D341Med (cell line): Measurements from ENCODE around the gene SPAG6.

Source experiments
- DNase-seq: peaks from one replicate; pipeline ENCODE4 v3.0.0; 2012; ENCODE audit warnings: low spot score

The SPAG6 gene

DNA sequence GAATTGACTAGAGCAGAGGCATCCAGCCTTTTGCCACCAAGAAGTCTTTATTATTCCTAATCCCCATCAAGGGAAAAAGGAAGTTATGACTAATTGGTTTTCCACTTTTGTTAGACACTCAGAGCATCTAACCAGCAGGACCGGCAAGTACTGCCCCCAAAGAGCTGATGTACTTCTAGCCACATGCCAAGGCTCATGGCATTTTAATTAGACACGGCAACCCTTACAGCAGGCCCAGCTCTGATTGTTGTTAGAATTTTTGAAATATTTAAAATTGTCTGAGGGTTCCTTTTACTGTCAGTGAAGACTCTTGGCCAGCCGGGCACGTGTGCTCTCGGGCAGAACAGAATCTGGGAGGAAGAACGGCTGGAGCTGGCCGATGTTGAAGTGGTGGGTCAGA, 114.8 kb downstream of the SPAG6 start:
- DNase-seq, result no peak

DNA sequence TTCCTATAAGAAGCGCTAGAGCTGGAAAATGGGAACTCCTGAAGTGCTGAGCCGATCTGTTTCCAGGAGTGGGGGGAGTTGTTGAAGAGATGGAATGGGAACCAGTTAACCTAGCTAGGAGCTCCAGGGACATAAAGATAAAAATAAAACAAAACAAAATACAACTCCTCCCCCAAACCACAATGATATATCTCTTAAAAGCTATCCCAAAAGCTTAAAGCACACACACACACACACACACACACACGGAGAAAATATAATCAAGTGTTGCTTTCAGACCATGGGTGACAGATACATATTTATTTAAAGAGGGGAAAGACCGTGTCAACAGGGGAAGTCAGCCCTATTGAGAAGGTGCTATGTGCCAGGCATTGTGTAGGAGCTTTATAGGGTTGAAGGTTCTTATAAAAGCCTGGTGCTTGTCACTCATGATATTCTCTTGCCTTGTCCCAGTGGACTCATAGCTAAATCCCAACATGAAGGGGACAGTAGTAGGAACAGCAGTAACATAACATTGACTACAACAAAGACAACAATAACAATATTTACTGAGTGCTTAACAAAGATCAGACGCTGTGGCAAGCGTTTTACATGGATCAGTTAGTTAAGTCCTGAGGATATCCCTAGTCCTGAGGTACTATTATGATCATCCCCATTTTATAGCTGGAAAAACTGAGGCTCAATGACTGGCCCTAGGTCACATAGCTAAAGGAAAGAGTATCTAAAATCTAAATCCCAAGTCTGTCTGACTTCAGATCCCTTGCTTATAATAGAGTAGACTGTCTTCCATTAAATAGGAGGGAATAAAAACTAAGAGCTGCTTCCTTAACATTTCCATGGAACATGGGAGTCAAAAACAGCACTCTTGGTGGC, 115.5 kb downstream of the SPAG6 start:
- DNase-seq, result no peak

DNA sequence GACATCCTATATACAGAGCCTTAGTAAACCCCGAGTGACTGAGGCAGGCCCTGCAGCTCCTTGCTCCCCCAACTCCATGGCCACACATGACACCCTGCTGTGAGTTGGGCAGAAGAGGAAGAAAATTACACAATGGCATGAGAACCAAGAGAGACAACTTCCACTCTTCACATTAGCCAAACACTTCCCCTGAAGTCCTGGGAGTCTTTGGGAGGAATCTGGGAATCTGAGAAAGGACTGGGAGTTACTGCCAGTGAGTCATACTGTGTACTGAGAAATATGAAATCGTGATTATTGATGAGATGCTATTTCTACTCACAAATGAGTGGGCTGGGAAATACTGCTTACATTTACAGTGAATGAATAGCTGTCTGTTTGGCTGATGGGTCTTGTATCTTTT, 116.6 kb downstream of the SPAG6 start:
- no peak for DNase-seq

DNA sequence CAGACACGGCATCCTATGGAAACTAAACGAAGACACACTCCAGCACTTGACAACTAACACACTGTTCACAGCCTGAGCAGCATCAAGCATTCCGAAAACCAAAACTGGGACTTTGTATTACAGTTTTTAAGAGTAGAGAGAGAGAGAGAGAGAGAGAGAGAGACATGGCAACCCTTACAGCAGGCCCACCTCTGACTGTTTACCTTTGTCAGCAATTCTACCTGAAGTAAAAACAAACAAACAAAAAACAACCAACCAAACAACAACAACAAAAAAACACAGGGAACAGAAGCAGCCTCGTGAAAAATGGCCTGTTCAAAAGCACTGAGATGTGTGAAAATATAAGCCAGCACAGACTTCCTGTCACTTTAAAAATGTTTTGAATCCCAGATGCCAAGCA, 118.0 kb downstream of the SPAG6 start:
- DNase-seq, result no peak

DNA sequence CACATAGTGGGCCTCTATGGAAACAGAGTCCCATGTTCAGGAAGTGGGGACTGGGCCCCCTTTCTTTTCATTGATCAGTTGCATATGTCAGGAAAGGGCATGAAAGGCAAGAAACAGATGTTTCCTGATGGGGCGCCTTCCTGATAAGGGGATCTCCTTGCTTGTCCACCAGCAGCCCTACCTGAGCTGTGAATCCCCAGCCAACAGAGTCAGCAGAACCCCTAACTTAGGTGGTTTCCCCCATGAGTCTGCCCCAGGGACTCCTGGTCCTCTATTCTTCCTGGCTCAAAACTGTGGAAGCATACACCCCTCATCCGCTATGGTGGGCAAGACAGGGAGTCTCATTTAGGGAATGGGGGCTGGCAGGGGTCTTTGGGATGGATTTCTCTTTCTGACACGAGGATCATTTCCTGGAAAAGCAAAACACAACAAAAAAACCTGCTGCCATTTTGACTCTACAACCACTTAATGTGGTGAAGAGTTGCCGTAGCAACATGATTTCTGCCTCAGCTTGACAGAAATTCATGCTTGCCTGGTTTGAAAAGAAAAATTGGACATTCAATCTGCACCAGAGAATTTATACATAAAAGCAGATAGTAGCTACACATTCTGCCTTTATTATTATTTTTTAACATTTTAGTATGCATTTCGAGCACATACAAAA, 119.8 kb downstream of the SPAG6 start:
- no peak for DNase-seq

DNA sequence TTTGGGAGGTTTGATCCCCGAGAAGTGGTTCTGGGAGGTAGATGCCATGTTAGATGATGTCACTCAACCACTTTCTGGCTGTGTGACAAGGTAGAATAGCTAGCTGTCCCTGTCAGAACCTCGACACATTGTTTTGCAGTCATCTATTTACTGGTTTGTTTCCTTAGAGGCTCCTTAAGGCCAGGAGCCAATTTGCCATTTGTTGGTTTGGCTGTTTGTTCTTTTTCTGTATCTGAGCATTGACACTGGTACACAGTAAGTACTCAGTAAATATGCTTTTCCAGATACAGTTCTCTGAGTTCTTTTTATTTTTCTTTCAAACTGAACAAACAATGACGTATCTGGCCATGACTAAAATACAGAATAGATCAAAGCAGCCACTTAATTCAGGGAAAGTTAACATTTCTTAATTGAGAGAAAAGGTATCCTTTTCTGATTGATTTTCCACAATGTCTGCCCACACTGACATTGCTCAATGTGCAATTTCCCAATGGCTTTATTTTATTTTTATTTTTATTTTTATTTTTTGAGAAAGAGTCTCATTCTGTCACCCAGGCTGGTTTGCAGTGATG, 121.6 kb downstream of the SPAG6 start:
- DNase-seq, result no peak
